T-helper 1 cell treated with Interleukin-12 subunit alpha and Interleukin-12 subunit beta and Interleukin-4 antibody, amounts not matched to agents 30 ng/mL and 1 ng/mL, for 36 hours (primary cell): Measurements from ENCODE around the gene PTGDR2. TPM values are rescaled to one million over a fixed set of nuclear protein-coding genes. Genes with fewer than 3 reads are reported as not detected.

Experiments used
- intact Hi-C: fragments of 100-400 bp; cut with micrococcal nuclease; formaldehyde crosslinking; loops from one replicate; pipeline ENCODE4 v1.15.1; 2024
- total RNA-seq: library from RNA; stranded (reverse); gene quantifications from 2 replicates; pipeline ENCODE4 v1.2.3, GENCODE V29; 2022

PTGDR2 gene
- total RNA-seq, 1 donor from 2014 or later: 0.34 TPM

GRCh38 chr11:60814112-60814511 lies 41.6 kb downstream of the PTGDR2 start:
- intact Hi-C loops: no loop called here

DNA sequence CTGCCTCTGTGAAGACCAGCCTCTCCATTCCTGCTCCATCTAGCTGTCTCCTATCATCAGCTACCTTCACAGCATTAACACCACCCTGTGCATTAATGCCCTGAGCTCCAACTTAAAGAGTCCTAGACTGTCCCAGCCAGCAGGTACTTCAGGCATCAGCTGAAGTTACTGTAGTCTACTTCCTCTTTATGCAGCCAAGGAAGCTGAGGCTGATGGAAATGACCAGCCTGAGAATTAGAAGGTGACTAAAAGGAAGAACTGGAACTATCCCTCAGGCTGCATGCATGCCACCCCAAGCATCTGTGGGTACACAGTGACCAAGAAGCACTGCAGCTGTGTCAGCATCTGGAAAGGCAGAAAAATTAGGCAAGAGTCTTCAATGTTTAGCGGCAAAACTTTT lies 42.4 kb downstream of the PTGDR2 start:
- intact Hi-C loops: no loop called here

- intact Hi-C loops: no loop called here
Observed at GRCh38 chr11:60810569-60810968, 45.2 kb downstream of the PTGDR2 start.

- intact Hi-C loops: no loop called here
Observed at GRCh38 chr11:60810151-60810550, 45.6 kb downstream of the PTGDR2 start.

DNA sequence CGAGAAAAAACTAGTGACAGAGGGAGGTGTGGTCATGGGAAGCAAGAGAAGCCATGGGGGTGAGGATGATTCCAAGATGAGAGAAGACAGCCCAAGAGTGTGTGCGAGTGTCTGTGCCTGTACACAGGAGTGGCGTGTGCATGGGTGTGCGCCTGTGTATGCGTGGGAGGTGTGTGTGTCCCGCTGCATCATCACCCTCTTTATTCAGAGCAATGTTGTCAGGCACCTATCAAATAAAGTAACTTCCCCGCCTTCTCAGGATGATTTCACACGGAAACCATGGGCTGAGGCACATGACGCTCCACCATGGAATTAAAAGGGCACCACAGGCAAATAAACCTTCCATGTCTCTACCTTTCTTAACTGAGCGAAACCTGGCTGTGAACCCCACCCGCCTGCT lies 46.1 kb downstream of the PTGDR2 start:
- intact Hi-C loops: no loop called here

DNA sequence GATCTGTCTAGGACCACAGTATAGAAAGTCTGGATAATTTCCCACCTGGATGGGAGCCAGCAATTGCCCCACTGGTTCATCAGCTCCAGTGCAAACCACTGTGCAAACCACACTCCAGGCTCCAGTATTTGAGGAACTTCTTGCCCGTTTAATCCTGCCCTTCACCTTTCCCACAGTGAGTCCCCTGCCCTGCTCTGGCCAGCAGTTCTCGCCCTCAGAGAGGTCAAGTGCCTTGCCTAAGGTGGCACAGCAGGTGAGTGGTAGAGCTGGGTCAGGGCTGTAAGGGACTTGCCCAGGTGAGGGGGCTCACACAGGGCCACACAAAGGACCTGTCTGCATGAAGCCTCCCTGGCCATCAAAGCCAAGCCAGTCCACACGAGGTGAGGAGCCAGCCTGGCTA lies 46.5 kb downstream of the PTGDR2 start:
- intact Hi-C loops: no loop called here

- intact Hi-C loops: no loop called here
Observed at GRCh38 chr11:60803273-60803936, 52.3 kb downstream of the PTGDR2 start.

DNA sequence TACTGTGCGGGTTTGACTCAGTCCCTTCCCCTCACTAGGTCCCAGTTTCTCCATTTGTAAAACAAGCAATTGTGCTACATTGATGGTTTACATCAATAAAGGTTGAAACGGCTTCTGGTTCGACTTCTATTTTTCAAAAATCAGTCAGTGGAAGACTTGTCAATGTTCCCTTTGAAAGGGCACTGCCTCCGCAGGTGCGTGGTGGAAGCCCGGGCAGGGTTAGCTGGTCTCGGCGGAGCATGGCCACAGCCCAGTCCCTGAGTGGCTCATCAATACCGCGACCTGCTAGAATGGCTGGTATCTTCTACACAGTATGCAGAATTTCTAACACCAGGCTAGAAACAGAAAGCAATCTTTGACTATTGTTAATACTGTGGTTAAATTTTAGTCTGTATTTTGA lies 54.6 kb downstream of the PTGDR2 start:
- intact Hi-C loops: no loop called here

Other genes with a start within 250 kb of the PTGDR2 start
- not detected in 2 replicates for gene MS4A8, start 156.3 kb downstream of the PTGDR2 start, total RNA-seq
- gene MS4A18, start 131.2 kb downstream of the PTGDR2 start, total RNA-seq: not detected in 2 replicates
- not detected in 2 replicates for gene MS4A15, start 99.1 kb downstream of the PTGDR2 start, total RNA-seq
- gene MS4A10, start 70.6 kb downstream of the PTGDR2 start, total RNA-seq: not detected in 2 replicates
- gene CCDC86, start 13.8 kb downstream of the PTGDR2 start, total RNA-seq: 31.4 and 34.2 TPM in 2 replicates
- gene ZP1, start 11.6 kb upstream of the PTGDR2 start, total RNA-seq: not detected in 2 replicates
- 136 and 137 TPM in 2 replicates for gene PRPF19, start 50.6 kb upstream of the PTGDR2 start, total RNA-seq
- 99.2 and 103 TPM in 2 replicates for gene TMEM109, start 58.2 kb upstream of the PTGDR2 start, total RNA-seq
- 0.59 and 1.0 TPM in 2 replicates for gene TMEM132A, start 68.5 kb upstream of the PTGDR2 start, total RNA-seq
- 1.8 and 2.7 TPM in 2 replicates for gene SLC15A3, start 96.2 kb upstream of the PTGDR2 start, total RNA-seq
- gene CD6, start 115.7 kb upstream of the PTGDR2 start, total RNA-seq: 327 and 336 TPM in 2 replicates
- gene CD5, start 246.5 kb upstream of the PTGDR2 start, total RNA-seq: 308 and 311 TPM in 2 replicates